Right hindlimb (tissue), 1 donor: ENCODE measurements around the gene MALL.
"Not testable (repeated sequence)": the region's sequence is repeated elsewhere in the genome, so short reads cannot be mapped to it uniquely, and the experiment has no call there.

Source experiments
- DNase-seq: peaks from one replicate; pipeline ENCODE4 v3.0.0-alpha.2; 2018

The MALL gene

GRCh38 chr2:110120171-110121051 is 4.8 kb upstream of the MALL start:
- DNase-seq: no peak

GRCh38 chr2:110116033-110116710 is 550 bp upstream of the MALL start:
- DNase-seq: peak; percentile 51

- DNase-seq: no peak
Measured at GRCh38 chr2:110114831-110115255, 779 bp downstream of the MALL start.

GRCh38 chr2:110113961-110114591 is 1.5 kb downstream of the MALL start:
- DNase-seq: no peak

- not testable (repeated sequence) for DNase-seq
Measured at GRCh38 chr2:110108291-110108690, 7.3 kb downstream of the MALL start.

- DNase-seq: no peak
Measured at GRCh38 chr2:110107092-110108079, 8.2 kb downstream of the MALL start.

- no peak for DNase-seq
Measured at GRCh38 chr2:110106642-110107041, 9.0 kb downstream of the MALL start.

- no peak for DNase-seq
Measured at GRCh38 chr2:110105608-110106467, 9.8 kb downstream of the MALL start.

GRCh38 chr2:110105183-110105582 is 10.4 kb downstream of the MALL start:
- no peak for DNase-seq

- DNase-seq: no peak
Measured at GRCh38 chr2:110104025-110104771, 11.4 kb downstream of the MALL start.

- peak; percentile 16 for DNase-seq
Measured at GRCh38 chr2:110103061-110103961, 12.3 kb downstream of the MALL start.

- no peak for DNase-seq
Measured at GRCh38 chr2:110101901-110102803, 13.5 kb downstream of the MALL start.

- DNase-seq: peak; percentile 95
Measured at GRCh38 chr2:110101280-110101844, 14.3 kb downstream of the MALL start.

GRCh38 chr2:110100880-110101279 is 14.7 kb downstream of the MALL start:
- not testable (repeated sequence) for DNase-seq

- no peak for DNase-seq
Measured at GRCh38 chr2:110100480-110100879, 15.1 kb downstream of the MALL start.

- DNase-seq: no peak
Measured at GRCh38 chr2:110099471-110100225, 16.0 kb downstream of the MALL start.

GRCh38 chr2:110099038-110099425 is 16.6 kb downstream of the MALL start:
- no peak for DNase-seq
